Ascending aorta (tissue), 2 donors: Measurements from ENCODE around the gene STK32A. TPM values are rescaled to one million over a fixed set of nuclear protein-coding genes. Genes with fewer than 3 reads are reported as not detected.

ENCODE experiments used
- DNase-seq, 2 donors: peaks; one replicate each; pipeline ENCODE4 v3.0.0-alpha.2; 2019; ENCODE audit warnings: low spot score in 2 of 2
- H3K27ac ChIP-seq, 2 donors: fragments of 200-600 bp; sonication (generic); one replicate each; pipeline ENCODE4 v1.5.1; 2016 to 2017; ENCODE audit warnings: mild to moderate bottlenecking in 1 of 2
- H3K27me3 ChIP-seq: fragments of 200-600 bp; sonication (generic); one replicate; pipeline ENCODE4 v1.5.1; 2017
- H3K36me3 ChIP-seq, 2 donors: fragments of 200-600 bp; sonication (generic); one replicate each; pipeline ENCODE4 v1.5.1; 2016
- H3K4me1 ChIP-seq, 2 donors: fragments of 200-600 bp; sonication (generic); one replicate each; pipeline ENCODE4 v1.5.1; 2016 to 2017; ENCODE audit warnings: mild to moderate bottlenecking in 1 of 2
- H3K4me3 ChIP-seq, 2 donors: fragments of 200-600 bp; sonication (generic); one replicate each; pipeline ENCODE4 v1.5.1; 2016 to 2017; ENCODE audit warnings: mild to moderate bottlenecking in 1 of 2
- H3K9me3 ChIP-seq, 2 donors: fragments of 200-600 bp; sonication (generic); one replicate each; pipeline ENCODE4 v1.5.1; 2016
- CTCF ChIP-seq, 3 experiments: fragments of 200-600 bp in 2 of 3; fragments of 450-650 bp in 1 of 3; sonication (generic) in 2 of 3; IDR thresholded peaks; one replicate each; pipeline ENCODE4 v1.5.1; 2016 to 2019; ENCODE audit warnings: antibody characterized with exemption in 3 of 3, mild to moderate bottlenecking in 1 of 3, moderate library complexity in 1 of 3
- intact Hi-C: fragments of 100-400 bp; cut with DNase I; formaldehyde crosslinking; loops from one replicate; pipeline ENCODE4 v1.15.1; 2023
- total RNA-seq: library from RNA; depleted of rRNA; stranded (reverse); fragments of >200 nt; gene quantifications from one replicate; pipeline ENCODE4 v1.1.0, GENCODE V29; 2016

The STK32A gene
- total RNA-seq, 1 donor from 2014 or later: 6.2 TPM

GRCh38 chr5:147317978-147318684, 83.3 kb downstream of the STK32A start:
- no peaks in the 10 kb centered on the region for H3K36me3 ChIP-seq
- H3K4me1 ChIP-seq: no peaks in the 10 kb centered on the region
- no peaks in the 10 kb centered on the region for H3K9me3 ChIP-seq
- intact Hi-C loops: no loop called here
- no peak for TF ChIP-seq CTCF (IDR thresholded peaks at IDR 0.05)
- no peak overlapping the region for H3K27ac ChIP-seq
- no peaks in the 10 kb centered on the region for H3K27me3 ChIP-seq
- no peak overlapping the region for H3K4me3 ChIP-seq
- no peak for DNase-seq

GRCh38 chr5:147321569-147321968, 86.7 kb downstream of the STK32A start:
- H3K4me1 ChIP-seq: no peaks in the 10 kb centered on the region
- TF ChIP-seq CTCF (IDR thresholded peaks at IDR 0.05): no peak
- intact Hi-C loops: no loop called here
- H3K9me3 ChIP-seq: no peaks in the 10 kb centered on the region
- no peak overlapping the region for H3K27ac ChIP-seq
- no peaks in the 10 kb centered on the region for H3K36me3 ChIP-seq
- H3K27me3 ChIP-seq: no peaks in the 10 kb centered on the region
- no peak overlapping the region for H3K4me3 ChIP-seq
- DNase-seq: no peak

- DNase-seq: no peak
- intact Hi-C loops: no loop called here
- Histone ChIP-seq H3K27me3 (no peaks in the 10 kb centered on the region), H3K4me1 (no peaks in the 10 kb centered on the region), H3K36me3 (no peaks in the 10 kb centered on the region), H3K4me3 (no peak overlapping the region), H3K9me3 (no peaks in the 10 kb centered on the region), H3K27ac (no peak overlapping the region)
- no peak for TF ChIP-seq CTCF (IDR thresholded peaks at IDR 0.05)
Measured at GRCh38 chr5:147327421-147327820, 92.6 kb downstream of the STK32A start.

- intact Hi-C loops: no loop called here
- H3K36me3 ChIP-seq: no peaks in the 10 kb centered on the region
- TF ChIP-seq CTCF (IDR thresholded peaks at IDR 0.05): no peak
- H3K27ac ChIP-seq: no peak overlapping the region
- no peaks in the 10 kb centered on the region for H3K9me3 ChIP-seq
- no peaks in the 10 kb centered on the region for H3K4me1 ChIP-seq
- DNase-seq: no peak
- no peaks in the 10 kb centered on the region for H3K27me3 ChIP-seq
- no peak overlapping the region for H3K4me3 ChIP-seq
Measured at GRCh38 chr5:147327905-147328304, 93.1 kb downstream of the STK32A start.

- Histone ChIP-seq H3K4me3 (no peak overlapping the region), H3K4me1 (no peaks in the 10 kb centered on the region), H3K27ac (no peak overlapping the region), H3K9me3 (no peaks in the 10 kb centered on the region), H3K36me3 (no peaks in the 10 kb centered on the region), H3K27me3 (no peaks in the 10 kb centered on the region)
- TF ChIP-seq CTCF (IDR thresholded peaks at IDR 0.05): no peak
- intact Hi-C loops: no loop called here
- no peak for DNase-seq
Measured at GRCh38 chr5:147332658-147333057, 97.8 kb downstream of the STK32A start.

GRCh38 chr5:147336876-147337275, 102.0 kb downstream of the STK32A start:
- H3K4me1 ChIP-seq: no peaks in the 10 kb centered on the region
- no peak for DNase-seq
- intact Hi-C loops: no loop called here
- no peak for TF ChIP-seq CTCF (IDR thresholded peaks at IDR 0.05)
- H3K27ac ChIP-seq: no peak overlapping the region
- H3K9me3 ChIP-seq: no peaks in the 10 kb centered on the region
- no peaks in the 10 kb centered on the region for H3K36me3 ChIP-seq
- H3K27me3 ChIP-seq: no peaks in the 10 kb centered on the region
- no peak overlapping the region for H3K4me3 ChIP-seq
